HG02973 (cell line): Measurements from ENCODE around the gene LENG9.
A peak's percentile ranks its signal among the peaks of the same experiment; 100 is the strongest.
"Not testable (repeated sequence)": the region's sequence is repeated elsewhere in the genome, so short reads cannot be mapped to it uniquely, and the experiment has no call there.

Experiments
- ATAC-seq: cut with Tn5 transposase; IDR thresholded peaks from one replicate; pipeline ENCODE4 v1.9.1; 2021; ENCODE audit warnings: moderate library complexity; ENCODE audit not compliant: unreplicated experiment

LENG9 gene

DNA sequence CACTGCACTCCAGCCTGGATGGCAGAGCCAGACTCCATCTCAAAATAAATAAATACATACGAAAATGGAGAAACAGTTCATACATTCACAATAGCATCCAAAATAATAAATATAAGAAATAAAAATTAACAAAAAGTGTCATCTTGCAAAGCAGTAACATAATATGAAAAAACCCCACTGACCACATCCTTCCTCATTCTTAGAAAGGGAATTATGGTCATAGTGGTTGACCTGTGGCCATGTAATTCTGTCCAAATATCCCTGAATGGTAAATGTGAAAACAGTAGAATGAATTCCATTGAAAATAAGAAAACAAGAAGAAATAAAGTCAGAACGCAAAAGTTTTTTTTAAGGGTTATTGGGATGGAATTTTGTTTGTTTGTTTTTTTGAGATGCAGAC is 16.5 kb upstream of the LENG9 start:
- ATAC-seq, result no peak

DNA sequence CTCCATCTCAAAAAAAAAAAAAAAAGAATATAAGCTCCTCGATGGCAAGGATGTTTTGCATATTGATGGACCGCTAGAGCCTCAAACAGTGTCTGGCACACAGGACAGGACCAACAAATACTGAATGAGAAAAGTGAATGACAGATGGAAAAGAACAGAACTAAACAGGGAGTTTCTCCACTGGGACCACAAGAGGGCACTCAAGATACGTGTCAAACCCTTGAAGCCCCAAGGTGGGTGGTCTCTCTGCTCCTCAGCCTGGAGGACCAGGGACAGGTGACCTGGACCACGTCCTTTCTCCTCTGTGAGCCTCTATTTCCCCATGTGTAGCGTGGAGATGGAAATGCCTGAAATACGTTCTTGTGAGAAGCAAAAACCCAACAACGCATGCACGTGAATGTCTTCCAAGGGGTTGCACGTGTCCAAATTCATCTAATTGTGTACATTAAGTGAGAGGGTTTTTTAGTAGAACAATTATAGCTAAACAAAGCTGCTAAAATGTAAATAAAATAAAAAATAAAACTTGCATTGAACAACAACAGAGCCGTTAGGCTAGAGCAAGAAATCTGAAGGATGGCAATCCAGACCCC is 15.2 kb upstream of the LENG9 start:
- ATAC-seq, result no peak

DNA sequence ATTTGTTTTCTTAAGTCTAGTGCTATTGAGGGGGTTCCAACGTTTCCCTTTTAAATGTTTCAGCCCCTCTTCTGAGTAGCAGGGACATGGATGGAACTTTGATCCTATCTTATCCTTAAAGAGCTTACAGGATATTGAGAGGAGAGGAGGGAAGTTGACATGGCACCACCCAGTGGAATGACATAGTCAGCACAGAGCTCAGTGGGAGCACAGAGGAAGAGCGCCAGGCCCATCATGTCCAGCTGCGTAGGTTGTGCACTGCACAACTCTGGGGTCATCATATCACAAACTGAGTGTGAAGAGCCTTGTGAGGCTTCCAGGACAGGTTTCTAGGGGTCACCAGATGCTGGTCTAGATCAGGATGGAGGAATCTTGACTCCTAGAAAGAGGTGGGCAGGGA is 14.1 kb upstream of the LENG9 start:
- ATAC-seq, result no peak

DNA sequence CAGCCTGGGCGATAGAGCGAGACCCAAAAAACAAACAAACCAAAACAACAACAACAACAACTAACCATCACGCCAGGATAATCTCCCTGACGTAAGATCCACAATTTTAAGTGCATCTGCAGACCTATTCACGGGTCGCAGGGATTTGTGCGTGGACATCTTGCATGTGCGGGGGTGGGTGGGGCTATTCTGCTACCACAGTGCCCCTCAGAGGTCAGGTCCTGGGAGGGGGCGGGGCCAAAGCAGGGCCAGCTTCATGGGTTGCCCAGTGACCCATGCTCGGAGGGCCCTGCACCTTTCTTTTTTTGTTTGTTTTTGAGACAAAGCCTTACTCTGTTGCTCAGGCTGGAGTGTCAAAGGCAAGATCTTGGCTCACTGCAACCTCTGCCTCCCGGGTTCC is 12.1 kb upstream of the LENG9 start:
- ATAC-seq, result no peak

DNA sequence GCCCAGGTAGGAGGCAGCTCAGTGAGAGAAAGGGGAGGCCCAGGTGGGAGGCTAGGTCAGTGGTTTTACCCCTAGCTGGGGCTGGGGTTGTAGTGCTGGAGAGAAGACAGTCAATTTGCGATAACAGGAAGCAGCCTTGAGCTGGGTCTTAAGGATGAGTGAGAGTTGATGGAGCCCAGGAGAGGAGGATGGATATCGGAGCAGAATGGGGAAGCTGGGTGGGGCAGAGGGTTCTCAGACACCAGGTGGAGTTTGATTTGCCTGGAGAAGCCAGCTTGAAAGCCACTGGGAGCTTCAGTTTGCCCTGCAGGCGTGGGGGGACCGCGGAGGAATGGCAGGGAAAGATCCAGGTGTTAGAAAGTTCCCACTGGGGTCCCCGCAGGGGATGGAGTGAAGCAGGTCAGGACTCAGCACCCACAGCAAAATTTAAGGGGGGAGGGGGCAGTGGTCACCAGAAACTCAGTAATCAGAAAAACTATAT is 10.4 kb upstream of the LENG9 start:
- no peak for ATAC-seq

DNA sequence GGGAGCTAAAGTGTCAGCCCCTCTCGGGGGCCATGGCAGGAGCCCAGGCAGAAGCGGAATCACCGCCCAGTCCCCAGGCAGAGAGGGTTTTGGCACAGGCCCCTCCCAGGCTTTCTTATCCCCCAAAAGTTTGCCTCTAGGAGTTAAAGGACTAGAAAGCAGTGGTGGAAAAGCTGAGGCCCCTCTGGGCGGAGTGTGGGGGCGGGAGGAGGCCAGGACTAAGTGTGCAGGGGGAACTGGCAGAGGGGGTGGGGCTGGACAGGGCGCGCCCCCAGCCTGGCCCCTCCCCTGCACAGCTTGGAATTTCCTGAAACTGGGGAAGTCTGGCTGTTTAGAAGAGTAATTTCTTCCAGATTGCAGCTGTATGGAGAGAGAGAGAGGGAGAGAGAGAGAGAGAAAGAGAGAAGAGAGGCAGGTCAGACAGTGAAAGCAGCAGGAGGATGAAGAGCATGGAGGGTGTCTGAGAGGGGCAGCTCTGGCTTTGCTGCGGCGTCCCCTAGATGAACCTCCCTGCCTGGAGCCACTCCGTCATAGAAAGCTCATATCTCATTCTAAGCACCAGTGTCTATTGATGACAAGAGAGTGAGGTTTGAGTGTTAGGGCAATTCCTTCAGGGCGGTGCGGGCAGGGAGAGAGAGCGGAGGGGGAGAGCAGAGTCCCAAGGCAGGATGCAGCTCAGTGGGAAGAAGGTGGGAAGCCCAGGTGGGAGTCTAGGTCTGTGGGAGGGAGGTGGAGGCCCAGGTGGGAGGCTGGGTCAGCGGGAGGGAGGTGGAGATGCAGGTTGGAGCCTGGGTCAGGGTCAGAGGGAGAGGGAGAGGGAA is 9.7 kb upstream of the LENG9 start, which contains the start of gene CDC42EP5:
CDC42EP5 (minus strand) TSS at position 226 of the 821 bp plus-strand sequence. CDS start 7,749 bp downstream, outside the sequence.
- ATAC-seq, result no peak

DNA sequence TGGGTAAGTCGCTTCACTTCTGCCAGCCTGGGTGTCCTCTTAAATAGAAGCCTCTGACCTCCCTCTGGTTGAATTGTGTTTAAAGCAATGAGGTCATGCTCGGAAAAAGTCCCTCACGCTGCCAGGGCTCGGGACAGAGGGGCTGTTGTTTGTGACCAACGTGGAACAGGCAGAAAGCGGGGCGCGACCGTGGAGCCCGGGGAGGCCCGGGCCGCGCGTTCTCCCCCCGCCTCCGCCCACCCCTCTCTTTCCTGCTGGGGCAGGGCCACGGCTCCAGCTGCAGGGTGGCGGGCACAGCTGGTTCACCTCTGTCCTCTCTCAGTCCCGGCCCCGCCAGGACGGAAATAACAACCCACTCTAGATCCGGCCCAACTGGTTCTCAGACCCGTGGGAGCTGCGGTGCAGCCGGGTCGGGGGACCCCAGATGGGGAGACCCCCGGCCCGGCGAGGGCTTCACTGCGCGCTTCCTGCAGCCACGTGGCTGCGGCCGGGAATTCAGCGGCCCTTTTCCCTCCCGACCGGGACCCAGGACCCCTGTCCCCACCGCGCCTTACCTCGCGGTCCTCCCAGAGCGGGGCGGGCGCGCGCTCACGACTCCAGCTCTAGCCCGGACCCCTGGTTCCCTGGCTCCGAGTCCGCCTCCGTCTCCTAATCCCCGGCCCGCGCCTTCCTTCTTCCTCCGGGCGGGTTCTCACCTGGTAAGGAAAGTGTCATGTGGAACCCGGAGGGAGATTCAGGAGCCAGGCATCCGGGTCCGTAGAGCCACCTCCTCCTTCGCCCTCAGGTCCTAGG is 7.6 kb upstream of the LENG9 start:
- ATAC-seq, result no peak

DNA sequence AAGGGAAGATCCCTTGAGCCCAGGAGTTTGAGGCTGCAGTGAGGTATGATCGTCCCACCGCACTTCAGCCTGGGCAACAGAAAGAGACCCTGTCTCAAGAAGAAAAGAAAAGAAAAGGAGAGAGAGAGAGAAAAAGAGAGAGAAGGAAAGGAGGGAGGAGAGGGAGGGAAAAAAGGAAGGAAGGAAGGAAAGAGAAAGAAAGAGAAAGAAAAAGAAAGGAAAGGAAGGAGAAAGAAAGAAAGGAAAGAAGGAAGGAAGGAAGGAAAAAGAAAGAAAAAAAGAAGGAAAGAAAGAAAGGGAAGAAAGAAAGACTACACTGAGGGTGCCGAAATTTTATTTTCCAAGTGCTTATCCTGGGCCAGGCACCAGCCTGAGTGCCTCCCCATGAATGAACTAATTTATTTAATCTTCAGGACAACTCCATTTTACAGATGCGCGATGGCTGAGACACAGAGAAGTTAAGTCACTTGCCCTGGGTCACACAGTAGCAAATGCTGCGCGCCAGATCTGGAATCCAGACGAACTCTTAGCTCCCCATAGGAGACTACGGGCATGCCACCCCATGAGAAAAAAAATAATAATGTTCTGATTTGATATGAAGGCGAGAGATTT is 6.8 kb upstream of the LENG9 start:
- ATAC-seq, result no peak

DNA sequence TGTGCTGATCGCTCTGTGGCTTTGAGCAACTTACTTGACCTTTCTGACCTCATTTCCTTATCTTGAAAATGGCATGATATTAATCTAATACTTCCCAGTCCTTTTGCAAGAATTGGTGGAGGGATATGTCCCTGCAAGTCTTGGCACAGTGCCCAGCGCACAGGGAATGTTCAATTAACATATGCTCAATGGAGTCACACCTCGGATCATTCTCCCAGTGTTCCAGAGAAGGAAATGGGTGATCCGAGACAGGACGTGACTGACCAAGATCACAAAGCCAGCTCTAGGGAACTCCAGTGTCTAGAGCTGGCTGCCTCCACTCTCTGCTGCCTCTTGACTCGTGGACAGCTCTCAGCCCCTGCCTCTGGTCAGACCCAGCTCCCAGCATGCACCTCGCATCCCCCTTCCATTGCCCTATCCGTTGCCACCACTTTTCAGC is 5.9 kb upstream of the LENG9 start:
- ATAC-seq, result no peak

DNA sequence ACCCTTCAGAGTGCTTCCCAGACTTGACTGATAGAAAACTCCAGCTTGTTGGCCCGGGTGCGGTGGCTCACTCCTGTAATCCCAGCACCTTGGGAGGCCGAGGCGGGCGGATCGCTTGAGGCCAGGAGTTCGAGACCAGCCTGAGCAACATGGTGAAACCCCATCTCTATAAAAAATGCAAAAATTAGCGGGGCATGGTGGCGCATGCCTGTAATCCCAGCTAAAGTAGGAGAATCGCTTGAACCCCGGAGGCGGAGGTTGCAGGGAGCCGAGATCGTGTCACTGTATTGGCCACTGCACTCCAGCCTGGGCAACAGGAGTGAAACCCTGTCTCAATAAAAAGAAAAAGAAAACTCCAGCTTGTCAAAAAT is 2.5 kb upstream of the LENG9 start:
- not testable (repeated sequence) for ATAC-seq

DNA sequence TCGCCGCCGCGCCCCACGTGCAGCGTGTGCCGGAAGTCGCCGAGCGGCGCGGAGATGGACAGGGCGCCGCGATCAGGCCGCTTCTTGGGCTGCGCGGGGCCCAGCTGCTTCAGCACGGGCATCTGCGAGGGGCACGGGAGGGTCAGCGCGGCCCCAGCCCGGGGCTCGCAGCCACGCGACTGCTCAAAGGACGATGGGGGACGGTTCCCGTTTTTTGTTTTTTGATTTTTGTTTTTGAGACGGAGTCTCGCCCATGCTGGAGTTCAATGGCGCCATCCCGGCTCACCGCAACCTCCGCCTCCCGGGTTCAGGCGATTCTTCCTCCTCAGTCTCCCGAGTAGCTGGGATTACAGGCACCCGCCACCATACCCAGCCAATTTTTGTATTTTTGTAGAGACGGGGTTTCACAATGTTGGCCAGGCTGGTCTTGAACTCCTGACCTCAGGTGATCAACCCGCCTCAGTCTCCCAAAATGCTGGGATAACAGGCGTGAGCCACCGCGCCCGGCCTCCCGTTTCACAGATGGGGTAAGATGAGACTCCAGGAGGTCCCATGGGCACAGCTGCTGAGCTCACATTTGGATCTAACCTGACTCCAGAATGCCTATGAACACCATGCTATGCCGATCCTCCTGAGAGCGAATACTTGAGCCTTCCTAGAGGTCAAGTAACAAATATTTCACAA is 2.0 kb upstream of the LENG9 start:
- ATAC-seq, result no peak

DNA sequence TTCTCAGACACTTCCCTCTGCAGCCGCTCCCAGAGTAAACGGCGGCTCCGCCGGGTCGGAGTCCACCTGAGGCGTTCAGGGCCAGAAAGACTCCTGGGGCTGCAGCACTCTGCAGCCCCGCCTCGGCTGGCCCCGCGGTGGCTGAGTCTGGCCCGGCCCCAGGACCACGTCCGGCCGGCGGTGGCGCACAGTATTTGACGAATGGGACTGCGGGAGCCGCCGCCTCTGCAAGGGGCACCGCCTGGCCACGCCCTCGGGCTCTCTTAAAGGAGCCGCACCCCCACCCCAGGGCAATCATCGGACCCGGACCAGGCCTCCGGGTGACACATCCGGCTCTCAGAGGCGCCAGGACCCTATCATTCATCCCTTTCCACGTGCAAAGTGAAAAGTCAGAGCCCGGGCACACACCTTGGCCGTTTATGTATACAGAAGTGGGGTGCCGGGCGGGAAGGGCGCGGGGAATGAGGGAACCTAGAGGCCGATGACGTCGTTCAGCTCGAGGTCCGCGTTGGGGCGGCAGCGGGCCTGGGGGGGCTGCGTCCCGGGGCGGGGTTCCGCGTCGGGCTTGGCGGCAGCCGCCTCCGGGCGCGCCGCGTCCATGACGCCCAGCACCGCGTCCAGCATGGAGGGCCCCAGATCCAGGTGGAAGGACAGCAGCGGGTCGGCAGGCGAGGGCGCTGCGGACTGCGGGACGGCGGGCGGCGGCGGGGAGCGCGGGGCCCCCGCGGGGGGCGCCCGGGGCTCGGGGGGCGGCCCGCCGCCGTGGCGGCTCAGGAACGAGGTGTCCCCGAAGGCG is 1.2 kb upstream of the LENG9 start:
- ATAC-seq, result peak; percentile 34

DNA sequence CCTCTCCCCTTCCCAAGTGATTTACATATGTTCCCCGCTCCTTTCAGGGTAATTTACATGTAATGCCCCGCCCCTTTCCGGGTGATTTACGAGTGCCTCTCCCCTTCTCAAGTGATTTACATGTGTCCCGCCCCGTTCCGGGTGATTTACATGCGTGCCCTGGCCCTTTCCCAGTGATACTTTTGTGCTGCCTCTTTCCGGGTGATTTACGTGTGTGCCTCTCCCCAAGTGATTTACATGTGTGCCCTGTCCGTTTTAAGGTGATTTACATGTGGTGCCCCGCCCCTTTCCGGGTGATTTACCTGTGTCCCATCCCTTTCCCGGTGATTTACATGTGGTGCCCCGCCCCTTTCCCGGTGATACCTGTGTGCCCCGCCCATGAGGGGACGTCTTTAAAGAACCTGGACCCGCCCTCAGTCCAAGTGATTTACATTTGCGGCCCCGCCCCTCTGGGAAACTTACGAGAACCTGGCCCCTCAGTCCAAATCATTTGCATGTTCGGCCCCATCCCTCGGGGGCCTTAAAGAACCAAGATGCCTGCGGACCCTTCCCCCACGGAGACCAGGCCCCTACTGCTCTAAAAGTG is 559 bp upstream of the LENG9 start:
- peak; percentile 31 for ATAC-seq

DNA sequence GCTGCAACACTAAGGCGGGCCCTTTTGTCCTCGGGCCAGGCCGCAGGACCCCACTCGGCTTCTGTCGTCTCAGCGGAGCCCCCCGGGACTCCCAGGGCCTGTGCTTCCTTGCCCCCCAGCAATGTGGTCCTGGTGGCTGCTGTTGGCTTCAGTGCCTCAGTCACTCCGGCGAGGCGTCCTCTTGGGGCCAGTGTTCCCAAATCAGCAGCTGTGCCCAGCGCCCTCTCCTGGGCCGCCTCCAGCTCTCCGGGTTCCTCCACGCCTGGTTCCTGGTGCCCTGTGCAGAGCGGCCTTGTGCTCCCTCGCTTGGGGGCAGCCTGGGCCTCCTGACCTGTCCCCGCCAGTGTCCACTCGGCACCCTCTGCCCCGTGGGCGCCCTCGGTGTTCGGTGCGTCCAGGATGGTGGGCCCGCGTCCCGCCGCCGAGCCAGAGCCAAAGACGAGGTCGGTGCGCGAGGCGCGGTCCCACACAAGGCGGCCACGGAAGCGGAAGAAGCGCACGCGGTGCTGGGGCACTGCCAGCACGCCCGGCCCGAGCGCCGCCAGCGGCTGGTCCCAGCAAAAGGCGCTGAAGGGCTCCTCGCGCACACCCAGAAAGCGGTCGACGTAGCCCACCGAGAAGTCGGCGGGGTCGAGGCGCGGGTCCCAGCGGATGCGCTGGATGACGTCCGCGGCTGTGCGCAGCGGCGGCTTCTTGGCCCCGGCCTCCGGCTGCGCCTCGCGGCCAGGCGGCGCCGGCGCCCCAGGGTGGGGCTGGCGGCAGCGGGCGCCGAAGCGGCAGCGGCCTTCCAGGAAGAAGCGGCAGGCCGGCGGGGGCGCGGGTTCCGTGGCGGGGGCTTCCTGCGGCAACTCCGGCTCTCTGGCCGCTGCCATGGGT is 685 bp downstream of the LENG9 start:
- ATAC-seq, result peak; percentile 11

DNA sequence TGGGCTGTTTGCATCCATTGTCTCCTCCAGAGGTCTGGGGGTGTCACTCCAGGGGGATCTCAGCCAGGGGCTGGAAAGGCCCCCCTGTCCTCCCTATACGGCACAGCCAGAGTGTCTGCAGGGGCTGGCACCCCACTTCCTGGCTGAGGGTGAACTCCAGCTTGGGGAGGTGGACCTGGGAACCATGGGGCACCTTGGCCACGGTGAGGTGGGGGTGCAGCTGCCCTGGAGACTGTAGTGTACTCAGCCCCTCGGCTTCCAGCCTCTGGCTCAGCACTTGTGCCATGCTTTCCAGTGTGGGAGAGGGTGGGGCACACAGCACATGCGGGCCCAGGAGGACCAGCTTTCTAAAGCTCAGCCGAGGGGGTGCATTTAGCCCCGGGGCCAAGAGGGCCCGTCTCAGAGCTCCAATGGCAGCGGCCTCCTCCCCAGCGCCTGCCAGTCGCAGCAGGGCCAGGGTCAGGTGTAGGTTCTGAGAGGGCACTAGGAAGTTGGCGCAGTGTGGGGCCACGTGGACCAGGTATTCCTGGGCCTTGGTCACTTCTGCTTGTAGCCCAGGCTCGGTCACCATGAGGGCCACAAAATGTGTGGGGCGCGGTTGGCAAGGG is 1.4 kb downstream of the LENG9 start:
- no peak for ATAC-seq

DNA sequence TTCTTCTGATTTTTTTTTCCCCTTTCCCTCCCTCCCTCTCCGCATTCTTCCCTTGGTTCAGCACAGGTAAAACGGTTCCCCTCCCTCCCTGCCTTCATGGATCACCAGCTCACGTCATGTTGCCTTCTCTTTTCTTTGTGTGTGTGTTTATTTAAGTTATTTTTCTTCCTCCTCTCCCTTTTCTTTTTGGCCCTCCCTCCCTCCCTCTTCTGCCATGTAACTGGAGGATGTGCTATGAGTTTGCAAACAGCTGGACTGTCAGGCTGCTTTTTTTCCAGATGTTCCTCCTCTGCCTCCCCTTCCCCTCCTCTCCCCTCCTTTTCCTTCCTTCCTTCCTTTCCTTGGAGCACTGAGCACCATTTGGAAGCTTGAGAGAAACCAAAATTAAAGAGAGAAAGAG is 2.0 kb downstream of the LENG9 start:
- ATAC-seq, result no peak

DNA sequence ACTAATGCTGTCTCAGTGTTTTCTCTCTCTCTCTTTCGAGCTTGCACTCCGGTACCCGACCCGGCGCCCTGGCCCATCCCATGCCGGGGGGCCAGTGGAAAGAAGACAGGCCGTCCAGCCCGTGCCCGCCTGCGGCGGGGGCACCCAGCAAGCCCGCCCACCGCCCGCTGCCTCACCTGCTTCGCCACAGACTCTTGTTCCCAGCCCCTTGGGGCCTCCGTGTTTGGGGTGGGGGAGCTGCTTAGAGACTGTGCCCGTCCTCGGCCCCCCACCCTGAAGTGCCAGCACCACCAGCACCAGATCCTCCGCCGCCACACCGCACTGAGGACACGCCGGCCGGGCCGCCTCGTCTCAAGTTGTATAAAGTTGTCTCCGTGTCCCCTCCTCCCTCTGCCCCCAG is 2.4 kb downstream of the LENG9 start:
- no peak for ATAC-seq
